ENCODE data around the gene WDR7. TPM values are rescaled to one million over a fixed set of nuclear protein-coding genes. Genes with fewer than 3 reads are reported as not detected.

WDR7 gene
- total RNA-seq, 1 donor, result 30.7 TPM

GRCh38 chr18:57075716-57076400 lies 424.7 kb downstream of the WDR7 start:
- H3K4me3 ChIP-seq (ENCODE audit: low read depth, low read length), result no peak overlapping the region
- TF ChIP-seq, protein P1, sequence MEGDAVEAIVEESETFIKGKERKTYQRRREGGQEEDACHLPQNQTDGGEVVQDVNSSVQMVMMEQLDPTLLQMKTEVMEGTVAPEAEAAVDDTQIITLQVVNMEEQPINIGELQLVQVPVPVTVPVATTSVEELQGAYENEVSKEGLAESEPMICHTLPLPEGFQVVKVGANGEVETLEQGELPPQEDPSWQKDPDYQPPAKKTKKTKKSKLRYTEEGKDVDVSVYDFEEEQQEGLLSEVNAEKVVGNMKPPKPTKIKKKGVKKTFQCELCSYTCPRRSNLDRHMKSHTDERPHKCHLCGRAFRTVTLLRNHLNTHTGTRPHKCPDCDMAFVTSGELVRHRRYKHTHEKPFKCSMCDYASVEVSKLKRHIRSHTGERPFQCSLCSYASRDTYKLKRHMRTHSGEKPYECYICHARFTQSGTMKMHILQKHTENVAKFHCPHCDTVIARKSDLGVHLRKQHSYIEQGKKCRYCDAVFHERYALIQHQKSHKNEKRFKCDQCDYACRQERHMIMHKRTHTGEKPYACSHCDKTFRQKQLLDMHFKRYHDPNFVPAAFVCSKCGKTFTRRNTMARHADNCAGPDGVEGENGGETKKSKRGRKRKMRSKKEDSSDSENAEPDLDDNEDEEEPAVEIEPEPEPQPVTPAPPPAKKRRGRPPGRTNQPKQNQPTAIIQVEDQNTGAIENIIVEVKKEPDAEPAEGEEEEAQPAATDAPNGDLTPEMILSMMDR (IDR thresholded peaks at IDR 0.05; ENCODE audit: insufficient read depth, low read depth, low read length), result no peak
- no peak for DNase-seq (ENCODE audit: low read depth)

GRCh38 chr18:57077005-57077765 lies 426.0 kb downstream of the WDR7 start:
- TF ChIP-seq, protein P1 (IDR thresholded peaks at IDR 0.05; ENCODE audit: insufficient read depth, low read depth, low read length), result no peak
- no peak overlapping the region for H3K4me3 ChIP-seq (ENCODE audit: low read depth, low read length)
- no peak for DNase-seq (ENCODE audit: low read depth)

DNA sequence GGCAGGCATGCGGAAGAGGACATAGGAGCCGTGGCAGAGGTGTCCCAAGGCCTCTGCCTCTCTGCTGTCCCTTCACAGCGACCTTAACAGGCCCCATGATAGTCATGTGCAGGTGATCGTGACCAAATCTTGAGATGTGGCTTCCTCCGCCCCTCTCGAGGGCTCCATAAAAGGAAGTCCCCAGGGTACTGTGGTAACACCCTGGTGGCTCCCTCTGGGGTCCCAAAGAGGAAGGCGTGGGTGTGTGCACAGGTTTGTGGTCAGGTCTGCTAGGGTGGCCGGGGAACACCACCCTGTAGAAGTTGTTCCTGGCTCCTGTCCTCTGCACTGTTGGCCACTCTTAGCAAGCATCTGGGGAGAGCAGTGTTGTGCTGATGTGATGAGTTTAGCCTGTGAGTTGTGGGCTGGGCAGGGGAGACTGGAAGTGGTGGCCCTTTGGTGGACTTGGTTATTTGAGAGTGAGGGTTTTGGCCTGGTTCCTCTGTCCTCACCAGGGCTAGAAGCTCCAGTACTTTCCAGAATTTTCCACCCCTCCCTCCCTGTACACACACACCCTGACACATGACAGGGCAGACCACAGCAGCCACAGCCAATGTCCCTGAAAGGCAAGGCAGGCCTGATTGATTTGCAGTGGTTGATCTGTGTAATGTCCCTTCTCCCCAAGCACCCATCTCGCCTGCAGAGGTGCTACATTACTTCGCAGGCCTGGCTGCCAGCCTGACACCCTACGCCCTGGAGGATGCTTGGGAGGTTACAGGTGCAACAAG lies 426.8 kb downstream of the WDR7 start:
- TF ChIP-seq, protein P1 (IDR thresholded peaks at IDR 0.05; ENCODE audit: insufficient read depth, low read depth, low read length), result no peak

DNA sequence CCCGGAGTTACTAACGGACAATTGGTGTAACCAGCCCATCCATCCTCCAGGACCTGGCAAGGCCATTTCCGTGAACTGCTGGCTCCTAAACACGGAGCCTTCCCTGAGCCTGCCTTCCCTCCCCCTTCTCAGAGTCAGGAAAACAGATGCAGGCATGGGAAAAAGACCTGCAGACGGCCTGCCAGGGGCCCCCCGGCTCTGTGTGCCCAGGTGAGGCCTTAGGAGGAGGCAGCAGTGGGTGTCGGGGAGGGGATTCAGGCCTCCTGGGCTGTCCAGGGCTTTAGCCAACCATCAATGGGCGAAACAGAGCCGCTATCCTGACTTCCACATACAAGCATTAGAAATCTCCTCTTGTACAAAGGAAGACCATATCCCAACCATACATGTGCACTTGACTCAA lies 427.5 kb downstream of the WDR7 start:
- DNase-seq (ENCODE audit: low read depth), result no peak
- TF ChIP-seq, protein P1 (IDR thresholded peaks at IDR 0.05; ENCODE audit: insufficient read depth, low read depth, low read length), result no peak
- no peak overlapping the region for H3K4me3 ChIP-seq (ENCODE audit: low read depth, low read length)

More for the DNA sequence above, 426.8 kb downstream of the WDR7 start:
- no peak for DNase-seq (ENCODE audit: low read depth)
- H3K4me3 ChIP-seq (ENCODE audit: low read depth, low read length), result no peak overlapping the region

- TF ChIP-seq, protein P1 (IDR thresholded peaks at IDR 0.05; ENCODE audit: insufficient read depth, low read depth, low read length), result no peak
- H3K4me3 ChIP-seq (ENCODE audit: low read depth, low read length), result no peak overlapping the region
Measured at GRCh38 chr18:57080479-57080878, 429.3 kb downstream of the WDR7 start.

DNA sequence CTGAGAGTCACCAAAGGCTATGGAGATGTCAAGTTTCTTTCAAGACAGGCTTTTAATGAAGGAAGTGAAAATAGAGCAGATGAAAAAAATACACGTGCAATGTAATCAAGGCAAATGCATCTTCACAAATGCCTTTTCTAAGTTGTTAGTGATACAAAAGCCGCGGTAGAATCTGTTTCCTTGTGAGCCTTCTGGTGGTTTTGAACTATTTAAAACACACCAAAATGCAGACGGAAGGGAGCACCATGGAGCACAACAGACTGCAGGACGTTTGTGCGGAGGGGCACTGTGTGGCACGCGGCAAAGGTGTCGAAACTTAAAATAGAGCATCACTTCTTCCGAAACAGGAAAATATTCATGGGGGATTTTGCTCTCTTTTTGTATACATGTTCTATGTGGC lies 430.7 kb downstream of the WDR7 start:
- TF ChIP-seq, protein P1 (IDR thresholded peaks at IDR 0.05; ENCODE audit: insufficient read depth, low read depth, low read length), result no peak
- DNase-seq (ENCODE audit: low read depth), result no peak
- H3K4me3 ChIP-seq (ENCODE audit: low read depth, low read length), result no peak overlapping the region

More at GRCh38 chr18:57080479-57080878, 429.3 kb downstream of the WDR7 start:
- no peak for DNase-seq (ENCODE audit: low read depth)

Data from fibroblast of villous mesenchyme (primary cell).